COLO668 (cell line): ENCODE results near the gene JCAD.

Experiments used
- DNase-seq: peaks from one replicate; lab custom pipeline; 2025; ENCODE audit not compliant: unreplicated experiment; lab: John Stamatoyannopoulos, UW

Gene JCAD

DNA sequence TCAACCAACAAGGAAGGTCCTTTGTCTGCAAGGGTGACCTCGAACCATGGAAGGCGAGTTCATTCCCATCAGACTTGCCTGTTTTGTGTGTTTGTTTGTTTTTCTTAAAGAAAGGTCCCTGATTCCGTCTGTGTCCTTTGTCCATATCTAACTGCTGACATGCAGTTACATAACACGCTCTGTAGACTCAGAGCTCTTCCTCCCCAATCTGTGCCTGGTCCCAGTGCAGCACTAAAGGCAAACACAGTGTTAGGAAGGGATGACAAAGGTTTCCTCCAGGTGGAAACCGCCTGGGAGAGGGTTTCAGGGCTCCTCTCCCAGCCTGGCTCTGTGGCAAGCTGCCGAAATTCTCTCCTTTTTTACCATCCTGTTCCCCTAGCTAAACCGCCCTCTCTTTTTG is 13.4 kb downstream of the JCAD start:
- DNase-seq, result no peak

DNA sequence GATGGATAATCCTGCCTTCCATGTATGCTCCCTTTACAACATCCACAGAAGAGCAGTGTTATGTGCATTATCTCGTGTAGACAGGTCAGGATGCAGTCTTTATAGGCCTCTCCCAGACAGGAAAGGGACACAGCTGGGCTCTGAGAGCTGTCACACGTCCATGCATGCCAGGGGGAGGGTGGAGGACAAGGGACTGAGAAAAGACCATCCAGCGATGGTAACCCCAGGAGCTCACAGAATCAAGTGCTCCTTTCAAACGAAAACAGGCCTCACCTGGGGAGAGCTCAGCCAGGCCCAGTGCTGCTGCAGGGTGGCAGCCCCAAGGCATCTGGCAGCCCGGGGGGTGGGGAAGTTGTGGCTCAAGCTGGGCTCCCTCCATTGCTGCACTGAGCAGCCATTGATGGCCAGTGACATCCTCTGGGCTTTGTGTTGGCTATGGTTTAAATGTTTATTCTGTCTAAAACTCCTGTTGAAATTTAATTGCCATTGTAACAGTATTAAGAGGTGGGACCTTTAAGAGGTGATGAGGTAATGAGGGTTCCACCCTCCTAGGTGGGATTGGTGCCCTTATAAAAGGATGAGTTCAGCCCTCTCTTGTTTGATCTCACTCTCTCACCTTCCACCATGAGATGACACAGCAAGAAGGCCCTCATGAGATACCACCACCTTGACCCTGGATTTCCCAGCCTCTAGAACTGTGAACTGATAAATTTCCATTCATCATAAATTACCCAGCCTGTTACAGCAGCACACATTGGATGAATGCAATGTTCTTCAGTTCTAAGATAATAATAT is 15.7 kb downstream of the JCAD start:
- no peak for DNase-seq

DNA sequence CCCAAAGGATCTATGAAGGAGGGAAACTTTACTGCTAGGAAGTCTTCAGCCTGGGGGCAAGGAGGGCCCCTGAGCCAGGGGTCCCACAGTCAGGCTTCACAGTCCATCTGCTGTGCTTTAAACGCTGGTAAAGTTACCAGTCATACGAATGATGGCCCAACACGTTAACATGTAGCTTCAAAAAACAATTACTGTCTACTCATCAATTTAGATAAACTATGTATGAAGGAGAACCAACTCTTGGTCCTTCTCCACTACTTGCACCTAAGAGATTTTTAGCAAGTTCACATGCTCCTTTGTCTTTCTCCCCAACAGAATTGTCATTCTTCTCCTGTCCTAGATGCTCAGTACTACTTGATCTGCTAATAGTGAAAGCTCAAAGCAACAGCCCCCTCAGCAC is 16.6 kb downstream of the JCAD start:
- no peak for DNase-seq

DNA sequence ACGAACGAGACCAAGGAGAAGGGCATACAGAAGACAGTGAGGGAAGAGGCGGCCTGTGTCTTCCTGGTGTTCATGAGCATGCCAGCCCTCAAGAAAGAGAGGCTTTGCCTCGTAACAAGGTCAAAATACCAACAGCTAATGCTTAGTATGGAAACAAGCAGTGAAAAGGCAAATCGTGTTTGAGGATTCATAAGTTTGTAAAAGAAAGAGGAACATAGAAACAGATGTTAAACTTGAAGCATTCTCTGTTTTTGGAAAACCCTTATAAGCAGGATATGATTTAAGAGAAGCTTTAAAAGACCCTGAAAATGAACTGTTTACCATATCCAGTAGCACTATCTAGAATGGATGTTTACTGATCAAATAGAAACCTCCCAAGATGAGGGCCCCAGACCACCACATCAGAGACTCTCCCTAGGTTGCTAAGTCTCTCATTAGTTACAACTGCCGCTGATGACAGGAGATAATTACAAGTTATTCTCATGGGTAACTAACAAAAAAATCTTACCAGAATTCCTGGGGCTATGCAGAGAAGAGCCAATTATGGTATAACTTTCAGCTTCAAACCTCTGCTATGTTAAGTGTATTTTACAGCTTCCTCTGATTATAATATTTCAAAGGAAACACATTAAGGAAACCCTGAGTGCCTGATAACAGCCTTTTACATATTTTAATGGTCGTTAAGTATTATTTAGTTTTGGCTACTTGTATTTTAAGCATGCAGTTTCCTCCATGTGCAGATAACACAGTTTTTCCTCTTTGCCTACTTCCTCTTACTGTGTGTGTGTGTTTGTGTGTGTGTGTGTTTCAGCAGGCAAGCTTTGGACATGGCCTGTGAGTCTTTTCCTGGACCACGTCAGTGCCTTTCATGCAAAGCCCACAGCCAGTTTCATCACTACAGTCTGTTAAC is 17.9 kb downstream of the JCAD start:
- DNase-seq, result no peak

DNA sequence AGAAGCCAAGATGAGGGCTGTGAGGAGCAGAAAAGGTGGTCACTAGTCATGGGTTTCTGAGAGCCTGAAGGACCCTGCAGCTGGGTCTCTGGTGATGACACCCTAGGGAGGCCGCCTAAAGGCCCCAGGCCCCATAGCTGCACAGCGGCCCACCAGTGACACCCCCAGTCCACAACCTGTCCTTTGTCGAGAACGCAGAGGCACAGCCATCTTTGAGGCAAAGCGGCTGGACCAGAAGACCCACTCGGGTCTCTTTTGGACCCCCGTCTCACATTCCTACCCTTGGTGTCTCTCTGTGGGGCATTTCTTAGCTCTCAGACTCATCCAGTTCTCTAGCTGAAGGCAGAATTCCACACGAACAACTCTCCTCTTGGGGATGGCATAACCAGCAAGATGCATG is 18.8 kb downstream of the JCAD start:
- DNase-seq, result no peak

DNA sequence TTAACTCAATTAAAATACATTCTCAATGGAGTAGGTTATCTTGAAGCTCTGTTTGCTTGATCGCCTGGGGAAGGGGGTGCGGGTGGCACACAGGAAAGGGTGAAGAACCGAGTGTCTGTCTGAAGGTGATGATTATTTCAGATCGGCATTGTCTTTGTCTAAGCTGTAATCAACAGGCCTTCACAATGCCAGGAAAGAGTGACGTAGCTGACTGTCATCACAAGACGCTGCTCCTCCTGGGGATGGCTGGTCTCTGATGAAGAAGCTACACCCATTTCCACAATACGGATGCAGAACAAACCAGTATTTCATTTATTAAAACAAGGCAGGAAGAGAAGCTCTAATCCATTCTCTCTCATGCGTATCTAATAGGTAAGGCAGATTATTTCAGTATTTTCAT is 19.4 kb downstream of the JCAD start:
- DNase-seq, result no peak

DNA sequence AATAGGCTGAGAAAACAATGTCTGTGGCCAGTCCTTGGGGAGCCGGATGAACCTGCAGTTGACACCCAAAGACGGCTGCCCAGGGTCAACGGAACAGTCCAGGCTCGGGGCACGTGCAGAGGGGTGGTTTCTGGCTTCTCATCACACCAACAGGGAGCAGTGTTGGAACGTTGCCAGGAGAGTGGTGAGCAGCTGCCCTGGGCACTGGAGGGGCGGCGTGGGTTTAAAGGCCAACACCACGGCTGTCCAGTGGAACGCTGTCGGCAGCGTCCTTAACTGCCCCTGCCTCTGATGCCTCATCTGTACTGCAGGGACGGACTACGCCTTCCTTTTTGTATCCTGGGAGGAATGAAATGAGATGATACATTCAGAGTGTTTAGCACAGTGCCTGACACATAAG is 19.8 kb downstream of the JCAD start:
- peak; percentile 14 for DNase-seq

DNA sequence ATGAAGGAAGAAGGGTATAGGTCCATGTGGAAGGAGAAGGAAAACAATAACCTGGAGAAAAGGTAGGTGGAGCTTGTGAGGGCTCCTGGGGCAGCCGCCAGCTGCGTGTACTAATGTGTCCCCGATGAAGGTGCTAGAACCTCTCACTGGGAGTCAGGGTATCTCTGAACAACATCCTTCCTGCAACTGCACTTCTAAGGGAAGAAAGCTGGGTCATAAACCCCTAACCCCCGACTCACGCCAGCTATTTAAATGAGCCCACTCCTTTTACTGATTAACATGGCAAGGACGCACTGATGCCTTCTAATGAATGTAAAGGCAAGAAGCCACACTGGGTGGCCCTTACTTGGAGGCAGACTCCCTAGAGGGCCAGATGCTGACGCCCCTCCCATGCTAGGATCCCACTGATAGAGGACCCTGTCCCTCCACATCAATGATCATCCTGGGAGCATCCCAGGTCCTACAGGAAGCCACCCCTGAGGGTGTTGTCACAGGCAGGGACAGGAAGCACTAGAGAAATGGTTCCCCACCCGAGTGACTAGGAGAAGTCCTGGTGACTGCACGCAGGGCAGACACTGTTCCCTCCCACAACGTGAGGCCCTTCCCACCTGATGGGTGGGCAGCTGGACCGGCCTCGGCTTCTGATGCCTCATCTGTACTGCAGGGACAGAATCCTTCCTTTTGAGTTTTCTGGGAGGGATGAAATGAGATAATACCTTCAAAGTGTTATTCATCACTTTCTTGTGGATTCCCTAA is 20.4 kb downstream of the JCAD start:
- DNase-seq, result no peak

DNA sequence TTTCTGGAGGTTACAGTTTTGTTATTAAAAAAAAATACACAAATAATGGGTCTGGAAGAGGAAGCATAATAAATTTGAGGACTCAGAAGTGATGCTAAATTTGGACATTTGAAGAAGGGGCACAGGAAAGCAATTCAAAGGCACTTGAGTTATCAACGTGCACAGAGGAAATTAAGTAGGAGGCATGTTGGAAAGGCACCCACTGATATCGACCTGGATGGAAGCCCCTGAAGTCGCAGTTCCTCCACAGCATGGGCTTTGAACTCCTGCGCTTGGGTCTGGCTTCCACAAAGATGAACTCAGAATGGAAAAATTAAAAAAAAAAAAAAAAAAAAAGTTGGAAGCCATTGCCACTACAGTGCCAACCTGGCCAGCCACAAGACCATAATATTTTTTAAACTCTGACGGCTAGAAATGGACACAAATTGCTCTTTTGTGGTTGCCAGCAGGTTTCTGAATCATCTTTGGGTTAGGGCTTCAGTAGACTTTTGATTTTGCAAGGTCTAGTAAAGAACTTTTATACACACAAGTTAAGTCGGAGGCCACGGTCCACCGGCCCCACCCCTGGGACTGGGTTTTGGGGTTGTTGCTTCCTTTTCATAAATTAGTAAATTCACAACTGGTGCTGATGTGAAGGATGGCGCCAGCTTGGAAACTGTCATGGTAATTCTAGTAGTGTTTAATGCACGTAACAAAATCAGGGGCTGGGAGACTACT is 21.6 kb downstream of the JCAD start:
- no peak for DNase-seq

DNA sequence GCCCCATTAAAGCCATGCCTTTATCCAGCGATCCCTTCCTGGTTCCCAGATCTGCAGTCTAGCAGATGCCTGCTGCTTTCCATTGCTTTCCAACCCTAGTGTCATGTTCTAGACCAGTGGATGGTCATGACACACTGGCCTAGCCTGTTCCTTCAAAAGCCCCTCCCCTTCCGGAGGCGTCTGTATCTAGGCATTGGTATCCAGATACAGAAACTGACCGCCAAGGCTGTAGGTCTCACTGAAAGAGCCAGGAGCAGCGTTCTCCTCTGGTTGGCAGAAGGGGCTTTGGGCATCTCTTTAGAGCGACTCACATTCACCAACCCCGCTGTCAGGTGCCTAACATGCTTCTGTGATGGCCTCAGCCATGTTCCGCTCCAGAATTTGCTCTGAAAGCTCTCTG is 22.6 kb downstream of the JCAD start:
- no peak for DNase-seq

DNA sequence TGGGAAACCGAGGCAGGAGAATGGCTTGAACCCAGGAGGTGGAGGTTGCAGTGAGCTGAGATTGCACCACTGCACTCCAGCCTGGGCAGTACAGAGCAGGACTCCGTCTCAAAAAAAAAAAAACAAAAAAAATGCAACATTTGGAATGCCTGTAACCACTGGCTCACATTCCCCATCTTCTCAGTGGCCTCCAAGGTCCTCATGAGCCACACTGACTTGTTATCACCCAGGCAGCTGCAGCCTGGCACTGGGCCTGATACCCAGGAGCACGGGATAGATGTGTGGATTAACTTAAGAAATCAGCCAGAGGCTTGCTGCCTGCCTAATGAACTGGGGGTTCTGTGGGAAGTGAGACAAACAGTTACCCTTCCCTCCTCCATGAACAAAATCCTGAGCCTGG is 23.0 kb downstream of the JCAD start:
- DNase-seq, result no peak

DNA sequence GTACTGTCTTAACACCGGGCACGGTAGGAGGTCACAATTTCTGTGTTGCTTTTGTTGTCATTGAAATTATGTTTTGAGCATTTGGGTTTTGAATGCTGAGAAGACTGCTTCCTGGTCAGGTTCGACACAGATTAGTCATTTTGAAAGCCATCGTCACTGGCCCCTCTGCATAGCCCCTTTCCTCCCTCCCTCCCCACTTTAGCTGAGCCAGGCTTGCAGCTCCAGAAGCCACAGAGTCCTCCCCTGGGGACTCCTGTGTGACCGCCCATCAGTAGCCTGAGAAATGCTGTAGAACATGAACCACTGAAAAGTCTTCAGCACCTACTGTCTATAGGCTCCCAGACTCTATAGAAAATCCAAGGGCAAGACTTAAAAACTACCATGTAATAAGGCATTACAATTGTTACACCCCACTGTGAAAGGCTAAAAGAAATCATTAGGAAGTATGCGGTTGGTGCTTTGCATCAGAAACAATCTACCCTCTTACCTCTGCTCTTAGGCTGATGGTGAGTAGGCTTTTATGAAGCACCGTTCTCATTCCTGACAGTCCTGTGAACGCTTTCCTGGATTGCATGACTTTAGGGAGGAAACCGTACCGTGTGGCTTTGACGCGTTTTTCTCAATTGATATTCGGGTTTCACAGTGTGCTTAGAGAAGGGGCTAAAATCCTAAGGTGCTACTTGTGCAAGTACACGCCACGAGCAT is 24.8 kb downstream of the JCAD start:
- DNase-seq, result no peak

DNA sequence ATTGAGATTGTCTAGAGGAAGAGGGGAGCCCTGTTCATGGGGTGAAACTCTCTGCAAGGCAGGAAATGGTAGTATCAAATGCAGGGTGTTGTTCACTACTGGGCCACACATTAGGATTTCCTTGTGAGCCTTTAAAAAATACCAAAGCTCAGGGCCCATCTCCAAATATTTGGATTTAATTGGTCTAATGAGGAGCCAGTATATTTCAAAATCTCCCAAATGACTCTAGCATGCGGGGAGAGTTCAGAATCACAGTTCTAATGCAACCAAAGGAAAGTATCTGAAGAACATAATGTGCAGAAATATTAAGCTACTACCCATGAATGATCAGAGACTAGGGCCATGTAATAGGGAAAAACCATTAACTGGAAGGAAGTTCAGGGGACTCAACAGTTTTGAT is 27.3 kb downstream of the JCAD start:
- no peak for DNase-seq

DNA sequence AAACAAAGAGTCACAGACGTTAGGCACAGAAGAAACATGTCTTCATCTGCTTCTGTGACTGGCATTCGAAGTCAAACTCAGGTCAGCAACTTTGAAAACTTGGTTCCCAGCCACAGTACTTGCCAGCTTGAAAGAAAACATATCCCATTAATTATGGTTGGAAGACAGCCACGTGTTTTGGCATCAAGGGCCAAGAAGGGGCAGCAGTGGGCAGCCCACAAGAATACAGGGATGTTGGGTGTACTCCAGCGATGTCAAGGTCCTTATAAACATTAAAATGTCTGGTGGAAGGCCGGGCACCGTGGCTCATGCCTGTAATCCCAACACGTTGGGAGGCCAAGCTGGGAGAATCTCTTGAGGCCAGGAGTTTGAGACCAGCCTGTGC is 29.5 kb downstream of the JCAD start:
- no peak for DNase-seq

DNA sequence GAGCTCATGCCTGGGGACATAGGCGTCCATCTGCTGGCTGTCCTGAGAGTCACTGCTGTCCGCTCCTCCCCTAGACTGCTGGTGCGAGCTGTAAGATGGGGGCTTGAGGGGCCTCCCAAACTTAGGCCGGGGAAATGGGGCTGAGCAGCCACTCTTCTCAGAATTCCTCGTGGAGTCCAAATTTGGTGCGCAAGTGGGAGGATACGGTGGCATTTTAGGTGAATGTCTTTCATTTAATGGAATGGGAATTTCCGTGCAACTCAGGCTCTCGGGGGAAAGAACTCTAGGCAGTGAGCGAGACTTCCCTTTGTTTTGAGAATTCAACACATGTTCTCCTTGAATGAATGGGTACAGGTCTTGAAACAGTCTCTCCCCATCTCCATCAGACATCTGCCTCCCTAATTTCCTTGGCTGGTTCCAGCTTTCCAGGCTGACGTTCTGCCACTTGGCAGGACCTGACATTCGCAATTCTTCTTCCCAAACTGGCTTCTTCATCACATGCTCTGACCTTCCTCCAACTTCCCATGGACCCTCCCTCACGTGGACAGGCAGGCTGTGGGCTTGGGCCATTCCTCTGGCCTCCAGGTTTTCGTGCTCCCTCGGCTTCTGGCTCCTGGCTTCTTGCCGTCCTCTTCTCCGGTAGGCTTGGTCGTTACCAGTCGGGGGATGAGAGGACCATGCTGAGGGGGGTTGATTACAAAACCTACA is 30.1 kb downstream of the JCAD start:
- no peak for DNase-seq

DNA sequence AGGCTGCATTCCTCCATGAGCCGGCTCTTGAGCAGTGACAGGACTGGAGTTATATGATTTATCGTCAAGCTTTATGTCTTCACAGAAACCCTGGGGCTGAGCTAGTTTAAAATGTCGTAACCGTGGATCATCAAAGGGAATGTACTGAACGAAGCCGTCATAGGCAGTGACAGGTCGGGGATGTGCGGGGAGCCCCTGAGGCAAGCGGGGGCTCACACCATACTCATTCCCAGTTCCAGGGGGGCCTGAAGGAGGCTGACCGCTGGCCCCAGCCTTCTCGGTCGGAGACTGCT is 30.7 kb downstream of the JCAD start:
- DNase-seq, result no peak

DNA sequence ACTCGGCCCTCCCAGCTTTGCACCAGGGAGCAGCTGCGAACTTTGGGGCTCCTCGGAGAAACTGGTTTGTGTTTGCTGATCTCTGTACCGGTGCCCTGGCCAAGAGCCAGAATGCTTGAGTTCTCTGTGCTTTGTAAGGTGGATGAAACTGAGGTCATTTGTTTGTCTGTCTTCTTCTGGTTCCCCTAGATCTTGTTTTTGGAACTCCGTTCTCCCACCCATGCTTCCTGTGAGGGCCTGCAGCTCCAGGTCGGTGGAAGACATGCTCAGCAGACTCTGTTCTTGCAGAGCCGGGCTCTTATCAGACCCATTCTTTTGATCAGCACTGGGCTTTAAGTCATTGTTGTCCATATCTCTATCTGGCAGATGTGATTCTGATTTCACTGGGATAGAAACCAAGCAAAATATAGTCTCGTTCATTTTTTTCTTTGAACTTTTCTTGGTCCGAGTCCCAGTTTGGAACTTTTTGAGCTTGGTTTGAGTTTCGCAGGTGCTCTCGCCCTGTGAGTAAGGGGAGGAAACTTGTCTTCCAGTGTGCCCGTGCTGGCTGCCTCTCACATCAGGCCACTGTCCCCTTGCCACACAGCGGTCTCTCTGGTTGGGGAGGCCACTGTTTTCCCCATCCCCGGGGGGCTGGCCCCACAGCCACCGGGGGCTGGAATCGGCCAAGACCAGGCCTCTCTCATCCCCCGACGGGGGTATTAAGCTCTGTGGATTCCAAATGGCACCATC is 31.2 kb downstream of the JCAD start:
- DNase-seq, result peak; percentile 6

DNA sequence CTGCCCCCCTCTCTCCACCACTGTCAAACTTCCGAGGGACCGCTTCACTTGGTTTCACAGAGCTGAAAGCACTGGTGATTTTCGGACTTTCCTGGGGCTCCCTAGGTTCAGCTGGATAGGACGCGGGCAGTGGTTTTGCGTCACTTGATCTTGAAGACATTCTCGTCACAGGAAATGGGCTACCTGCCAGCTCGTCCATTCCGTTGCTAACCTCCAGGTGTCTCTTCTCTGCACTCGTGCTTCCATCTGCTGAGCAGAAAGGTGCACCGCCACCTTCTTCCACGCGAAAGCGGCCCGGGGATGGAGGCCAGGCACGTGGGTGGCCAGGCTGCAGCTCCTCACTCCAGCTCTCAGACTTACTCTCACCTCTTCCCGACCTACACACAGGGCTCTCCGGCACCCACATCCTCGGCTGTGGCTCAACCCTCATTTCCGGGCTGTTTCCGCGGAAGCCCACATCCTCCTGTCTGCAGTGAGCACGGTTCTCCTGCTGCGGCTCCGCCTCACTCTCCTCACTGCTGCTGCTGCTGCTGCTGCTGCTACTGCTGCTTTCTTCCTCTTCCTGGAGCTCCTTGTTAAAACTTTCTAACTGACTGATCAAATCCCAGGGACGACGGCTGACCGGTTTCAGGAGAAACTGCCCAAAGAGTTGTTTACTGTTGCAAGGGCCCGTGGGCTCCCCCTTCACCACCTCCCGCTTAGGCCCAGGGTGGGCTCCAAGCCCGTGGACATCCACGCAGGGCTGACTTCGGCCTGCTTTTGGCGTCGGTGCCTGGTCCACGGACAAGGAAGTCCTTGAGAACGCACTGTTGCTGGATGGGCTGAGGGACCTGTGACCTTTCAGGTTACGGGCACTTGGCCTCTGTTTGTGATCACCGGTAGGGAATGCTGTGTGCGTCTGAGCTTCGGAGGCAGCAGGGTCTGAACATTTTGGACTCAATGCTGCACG is 32.1 kb downstream of the JCAD start:
- peak; percentile 41 for DNase-seq
